Measurements from ENCODE around the gene GAS7. TPM values are rescaled to one million over a fixed set of nuclear protein-coding genes. Genes with fewer than 3 reads are reported as not detected.
"Not testable (repeated sequence)": the region's sequence is repeated elsewhere in the genome, so short reads cannot be mapped to it uniquely, and the experiment has no call there.

The GAS7 gene
- total RNA-seq, 2 donors from 2014 or later, result 79.7 to 113 TPM

- DNase-seq (ENCODE audit: low spot score), result peak; percentile 65
- no peaks in the 10 kb centered on the region for H3K9me3 ChIP-seq
- peak overlapping the region; percentile 42 to 47 for H3K27ac ChIP-seq
- no peaks in the 10 kb centered on the region for H3K27me3 ChIP-seq
- TF ChIP-seq CTCF (IDR thresholded peaks at IDR 0.05), result no peak
- H3K4me1 ChIP-seq, result peaks cover 0 to 39% of the 10 kb centered on the region in 2 donors
- H3K4me3 ChIP-seq, result no peak overlapping the region
- no peaks in the 10 kb centered on the region for H3K36me3 ChIP-seq
These were observed 99.3 kb downstream of the GAS7 start for GRCh38 chr17:10099051-10099571.

DNA sequence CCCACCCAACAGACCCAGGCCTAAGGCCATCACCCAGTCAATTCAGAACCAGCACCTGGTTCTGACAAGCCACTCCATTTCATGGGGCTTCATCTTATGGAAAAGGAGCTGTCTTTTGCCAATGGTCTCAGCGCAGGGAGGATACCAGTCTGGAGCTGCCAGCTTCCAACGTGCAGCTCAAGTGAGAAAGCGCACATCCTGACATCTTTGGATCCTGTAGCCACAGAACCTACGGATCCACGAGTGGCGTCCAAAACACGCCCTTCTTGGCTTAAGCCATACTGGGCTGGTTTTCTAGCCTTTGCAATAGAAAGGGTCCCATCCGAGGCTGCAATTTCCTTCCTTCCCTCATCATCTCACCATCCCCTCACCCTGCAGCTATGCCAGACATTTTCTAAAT, 101.8 kb downstream of the GAS7 start:
- no peaks in the 10 kb centered on the region for H3K27me3 ChIP-seq
- peak; percentile 21 for DNase-seq (ENCODE audit: low spot score)
- H3K27ac ChIP-seq, result peak overlapping the region in 1 of 2 donors; percentile 65

DNA sequence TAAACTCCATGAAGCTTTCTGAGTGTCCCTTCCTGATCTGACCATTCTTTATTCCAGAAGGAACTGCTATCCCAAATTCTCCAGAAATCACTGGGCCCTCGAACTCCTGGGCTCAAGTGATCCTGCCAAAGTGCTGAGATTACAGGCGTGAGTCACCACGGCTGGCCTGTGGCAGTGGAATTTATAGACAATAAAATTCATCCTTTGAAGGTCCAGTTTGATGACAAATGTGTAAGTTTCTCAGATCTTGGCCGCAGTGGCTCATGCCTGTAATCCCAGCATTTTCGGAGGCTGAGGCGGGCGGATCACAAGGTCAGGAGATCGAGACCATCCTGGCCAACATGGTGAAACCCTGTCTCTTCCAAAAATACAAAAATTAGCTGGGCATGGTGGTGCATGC, 103.1 kb downstream of the GAS7 start:
- H3K36me3 ChIP-seq, H3K27me3 ChIP-seq, H3K9me3 ChIP-seq, H3K4me3 ChIP-seq: not testable (repeated sequence)
- peaks cover 0 to 44% of the 10 kb centered on the region in 2 donors for H3K4me1 ChIP-seq
- DNase-seq (ENCODE audit: low spot score), result peak; percentile 87
- peak overlapping the region in 1 of 2 donors; percentile 65 for H3K27ac ChIP-seq

More for the DNA sequence above, 101.8 kb downstream of the GAS7 start:
- H3K36me3 ChIP-seq, result no peaks in the 10 kb centered on the region
- no peak overlapping the region for H3K4me3 ChIP-seq
- peaks cover 0 to 39% of the 10 kb centered on the region in 2 donors for H3K4me1 ChIP-seq
- TF ChIP-seq CTCF (IDR thresholded peaks at IDR 0.05), result no peak
- H3K9me3 ChIP-seq, result peaks cover 0 to 8% of the 10 kb centered on the region in 2 donors

GRCh38 chr17:10094797-10095196, 103.6 kb downstream of the GAS7 start:
- H3K27me3 ChIP-seq, result no peaks in the 10 kb centered on the region
- H3K9me3 ChIP-seq, result peaks cover 0 to 8% of the 10 kb centered on the region in 2 donors
- peaks cover 0 to 47% of the 10 kb centered on the region in 2 donors for H3K4me1 ChIP-seq
- H3K36me3 ChIP-seq, result no peaks in the 10 kb centered on the region
- peak overlapping the region in 1 of 2 donors; percentile 65 for H3K27ac ChIP-seq
- no peak overlapping the region for H3K4me3 ChIP-seq
- DNase-seq (ENCODE audit: low spot score), result peak; percentile 68
- TF ChIP-seq CTCF (IDR thresholded peaks at IDR 0.05), result no peak

GRCh38 chr17:10092595-10092994, 105.8 kb downstream of the GAS7 start:
- no peak for DNase-seq (ENCODE audit: low spot score)
- Histone ChIP-seq H3K27me3 (no peaks in the 10 kb centered on the region), H3K27ac (no peak overlapping the region), H3K4me3 (no peak overlapping the region), H3K36me3 (no peaks in the 10 kb centered on the region), H3K9me3 (peaks cover 0 to 8% of the 10 kb centered on the region in 2 donors), H3K4me1 (peaks cover 0 to 52% of the 10 kb centered on the region in 2 donors)
- TF ChIP-seq CTCF (IDR thresholded peaks at IDR 0.05), result no peak

DNA sequence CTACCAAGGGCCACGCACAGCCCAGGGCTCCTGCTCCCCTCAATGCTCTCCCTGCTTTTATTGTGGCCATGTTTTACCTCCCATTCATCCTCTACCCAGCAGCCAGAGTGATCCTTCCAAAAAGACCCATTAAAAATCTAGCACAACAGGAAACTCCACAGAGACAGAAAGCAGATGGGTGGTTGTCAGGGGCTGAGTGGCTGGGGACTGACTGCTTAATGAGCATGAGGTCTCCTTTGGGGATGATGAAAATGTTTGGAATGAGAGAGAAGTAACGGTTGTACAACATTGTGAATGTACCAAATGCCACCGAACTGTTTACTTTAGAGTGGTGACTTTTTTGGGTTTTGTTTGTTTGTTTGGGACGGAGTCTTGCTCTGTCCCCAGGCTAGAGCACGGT, 107.4 kb downstream of the GAS7 start:
- peaks cover 0 to 8% of the 10 kb centered on the region in 2 donors for H3K9me3 ChIP-seq
- H3K4me1 ChIP-seq, result peaks cover 0 to 57% of the 10 kb centered on the region in 2 donors
- peak overlapping the region in 1 of 2 donors; percentile 18 for H3K27ac ChIP-seq
- H3K36me3 ChIP-seq, result no peaks in the 10 kb centered on the region
- no peak overlapping the region for H3K4me3 ChIP-seq
- no peak for TF ChIP-seq CTCF (IDR thresholded peaks at IDR 0.05)
- DNase-seq (ENCODE audit: low spot score), result no peak
- no peaks in the 10 kb centered on the region for H3K27me3 ChIP-seq

Data from right atrium auricular region (tissue), 2 donors.